ENCODE data around the gene NELFCD.

Gene NELFCD

DNA sequence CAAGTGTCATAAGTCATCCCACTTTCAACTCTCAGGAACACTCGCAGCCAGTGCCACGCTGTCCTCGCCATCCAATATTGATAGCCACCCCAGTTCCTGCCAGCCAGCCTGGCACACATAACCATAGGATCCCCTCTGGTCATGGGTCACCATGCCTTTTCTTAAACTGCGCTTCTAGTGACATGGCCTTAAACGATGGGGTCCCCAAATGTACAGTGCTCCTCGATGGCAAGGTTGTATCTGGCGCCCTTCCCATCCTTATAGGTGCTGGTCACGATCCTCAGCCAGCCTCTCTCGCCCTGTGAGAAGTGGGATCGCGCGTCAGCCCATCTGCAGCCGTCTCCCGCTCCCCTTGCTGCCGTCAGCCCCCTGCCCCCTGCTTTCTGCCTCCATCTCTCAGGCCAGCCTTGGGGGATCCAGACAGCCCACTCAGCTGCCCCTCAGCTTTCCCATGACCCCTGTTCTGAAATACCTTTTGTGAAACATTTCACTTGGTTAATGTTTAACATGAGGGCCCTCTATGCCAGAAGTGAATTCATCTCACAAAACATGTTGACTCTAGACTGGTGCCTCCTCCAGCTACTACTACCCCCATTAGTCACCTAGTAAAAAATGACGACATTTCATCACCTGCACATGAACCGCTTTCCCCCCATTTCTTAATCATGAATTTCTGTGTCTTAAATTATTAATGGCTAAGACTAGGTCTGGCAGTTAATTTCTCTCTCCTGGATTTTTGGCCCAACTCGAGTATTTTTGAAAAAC, 14.6 kb downstream of the NELFCD start:
- no peak for DNase-seq

DNA sequence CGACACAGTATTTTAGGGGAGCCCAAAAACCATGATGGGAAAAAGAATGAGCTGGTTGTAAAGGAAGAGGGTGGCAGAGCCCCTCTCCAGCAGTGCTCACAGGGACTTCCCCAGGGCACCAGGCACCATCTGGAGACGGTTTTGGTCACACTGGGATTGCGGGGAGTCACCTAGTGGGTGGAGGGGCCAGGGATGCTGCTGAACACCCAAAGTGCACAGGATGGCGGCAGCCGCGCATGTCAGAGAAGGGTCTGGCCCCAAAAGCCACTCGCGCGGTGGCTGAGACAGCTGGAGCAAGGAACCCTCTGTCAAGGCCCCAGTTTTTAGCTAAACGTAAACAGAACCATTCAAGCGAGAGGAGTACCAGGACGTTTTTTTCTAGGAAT, 15.2 kb downstream of the NELFCD start:
- DNase-seq = no peak

DNA sequence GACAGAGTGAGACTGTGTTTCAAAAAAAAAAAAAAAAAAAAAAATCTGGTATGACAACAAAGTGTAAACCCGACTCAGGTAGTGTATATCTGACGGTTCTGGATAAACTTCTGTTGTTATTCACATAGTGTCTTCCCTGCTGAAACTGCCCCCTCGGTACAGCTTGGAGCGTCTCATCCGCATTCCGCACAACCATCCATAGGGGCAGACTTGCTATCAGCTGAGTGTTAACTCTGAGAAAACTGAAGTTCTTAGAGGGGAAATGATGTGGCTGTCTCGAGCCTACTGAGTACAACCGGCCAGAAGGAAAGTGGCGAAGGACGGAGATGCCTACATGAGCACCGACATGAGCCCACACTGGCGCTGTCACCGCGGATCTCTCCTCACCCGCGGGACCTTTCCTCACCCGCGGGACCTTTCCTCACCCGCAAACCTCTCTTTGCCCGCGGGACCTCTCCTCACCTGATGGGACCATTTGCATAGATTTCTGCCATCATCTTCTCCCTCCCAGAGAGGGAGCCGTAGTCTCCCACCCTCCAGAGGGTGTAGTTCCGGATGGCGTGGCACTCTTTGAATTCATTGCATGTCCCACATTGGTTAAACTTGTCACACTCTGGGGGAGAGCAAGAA, 16.2 kb downstream of the NELFCD start:
- DNase-seq = no peak

DNA sequence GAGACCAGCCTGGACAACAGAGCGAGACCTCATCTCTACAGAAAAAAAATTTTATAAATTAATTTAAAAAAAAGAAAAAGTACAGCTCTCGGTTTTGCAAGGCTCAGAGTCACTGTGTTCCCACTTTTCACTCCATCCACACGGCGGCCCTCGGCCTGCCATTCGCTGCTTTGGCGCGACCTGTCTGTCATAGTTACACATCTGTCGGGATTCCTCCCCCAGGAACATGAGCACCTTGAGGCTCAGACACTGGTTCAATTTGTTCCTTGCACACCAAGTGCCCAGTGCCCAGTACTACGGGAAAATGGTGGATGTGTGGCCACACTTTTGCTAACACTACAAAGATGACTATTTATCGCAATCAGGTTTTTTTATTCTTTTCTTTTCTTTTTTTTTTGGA, 17.6 kb downstream of the NELFCD start:
- DNase-seq = no peak

DNA sequence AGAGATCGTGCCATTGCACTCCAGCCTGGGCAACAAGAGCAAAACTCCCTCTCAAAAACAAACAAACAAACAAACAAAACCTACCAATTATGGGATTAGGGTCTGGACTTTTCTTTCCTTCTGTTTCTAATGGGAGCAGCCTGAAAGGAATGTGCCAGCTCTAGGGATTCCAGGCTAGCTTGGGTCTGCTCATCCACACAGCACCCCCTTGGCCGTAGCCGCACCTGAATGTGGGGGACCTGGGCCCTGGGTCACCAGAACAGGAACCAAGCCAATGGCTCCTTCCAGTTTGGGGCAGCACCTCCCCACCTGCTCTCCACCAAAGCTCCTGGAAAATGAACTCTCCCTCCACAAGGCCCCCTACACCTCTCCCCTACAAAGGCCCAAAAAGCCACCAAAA, 19.3 kb downstream of the NELFCD start:
- DNase-seq = no peak

DNA sequence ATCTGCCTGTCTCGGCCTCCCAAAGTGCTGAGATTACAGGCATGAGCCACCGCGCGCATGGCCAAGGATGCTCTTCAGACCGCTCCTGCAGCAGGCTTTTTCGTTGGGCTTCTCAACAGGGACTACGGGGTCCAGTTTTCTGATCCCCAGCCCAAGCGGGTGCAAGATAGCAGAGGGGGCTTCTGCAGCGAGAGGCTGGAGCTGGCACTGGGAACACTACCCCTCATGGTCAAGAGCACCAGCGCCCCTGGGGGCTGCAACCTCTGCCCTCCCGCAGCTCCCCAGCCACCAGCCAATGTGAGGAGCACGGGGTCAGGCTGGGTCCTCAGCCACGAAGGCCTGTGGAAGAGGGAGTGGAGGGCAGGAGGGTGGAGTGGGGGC, 20.0 kb downstream of the NELFCD start:
- DNase-seq = no peak

DNA sequence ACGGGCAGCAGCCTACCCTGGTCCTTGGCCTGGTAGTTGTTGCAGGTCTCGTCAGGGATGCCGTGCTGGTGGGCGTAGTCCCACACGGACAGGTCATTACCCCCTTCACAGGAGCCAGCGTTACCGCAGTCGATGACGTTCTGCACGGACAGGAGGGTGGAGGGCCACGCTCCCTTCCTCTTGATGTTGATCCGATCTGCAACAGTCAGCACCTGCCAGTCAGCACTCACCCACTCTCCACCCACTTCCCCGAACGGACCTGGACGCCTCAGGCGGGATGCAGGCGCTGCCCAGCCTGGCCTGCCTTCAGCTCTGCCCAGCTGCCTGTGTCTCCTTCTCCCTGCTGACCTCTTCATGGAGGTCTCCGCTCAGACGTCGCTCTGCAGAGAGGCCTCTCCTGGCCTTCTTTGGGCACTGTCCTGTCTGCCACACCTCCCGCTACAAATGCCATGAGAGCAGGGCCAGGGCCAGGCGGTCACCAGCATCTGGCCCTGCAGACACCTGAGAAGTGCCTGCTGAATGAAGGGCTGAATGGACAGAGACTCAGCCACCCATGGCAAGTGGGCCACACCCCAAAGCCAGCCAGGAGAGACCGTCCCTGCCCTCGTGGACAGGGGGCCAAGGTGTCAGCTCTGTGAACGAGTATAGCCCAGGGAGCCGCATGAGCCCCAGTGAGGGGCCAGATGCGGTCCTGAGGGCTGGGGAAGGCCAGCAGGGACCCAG, 20.6 kb downstream of the NELFCD start:
- DNase-seq = no peak

DNA sequence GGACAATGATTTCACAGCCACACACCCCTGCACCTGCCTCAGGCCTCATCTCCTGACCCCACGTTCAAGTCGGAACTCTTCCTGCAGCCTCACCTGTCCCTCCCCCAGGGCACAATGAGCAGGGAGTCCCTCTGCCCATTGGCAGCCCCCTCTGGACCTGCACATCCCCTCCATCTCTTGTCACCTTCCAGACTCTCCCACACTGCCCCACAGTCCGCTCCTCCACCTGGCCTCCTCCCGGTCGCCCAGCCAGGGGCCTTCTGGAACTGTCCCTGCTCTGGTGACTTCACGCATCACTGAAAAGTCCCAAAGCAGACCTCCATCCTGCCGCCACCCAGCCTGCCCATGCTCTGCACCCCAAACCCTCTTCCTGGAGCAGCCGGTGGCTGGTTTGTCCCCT, 21.3 kb downstream of the NELFCD start:
- no peak for DNase-seq

DNA sequence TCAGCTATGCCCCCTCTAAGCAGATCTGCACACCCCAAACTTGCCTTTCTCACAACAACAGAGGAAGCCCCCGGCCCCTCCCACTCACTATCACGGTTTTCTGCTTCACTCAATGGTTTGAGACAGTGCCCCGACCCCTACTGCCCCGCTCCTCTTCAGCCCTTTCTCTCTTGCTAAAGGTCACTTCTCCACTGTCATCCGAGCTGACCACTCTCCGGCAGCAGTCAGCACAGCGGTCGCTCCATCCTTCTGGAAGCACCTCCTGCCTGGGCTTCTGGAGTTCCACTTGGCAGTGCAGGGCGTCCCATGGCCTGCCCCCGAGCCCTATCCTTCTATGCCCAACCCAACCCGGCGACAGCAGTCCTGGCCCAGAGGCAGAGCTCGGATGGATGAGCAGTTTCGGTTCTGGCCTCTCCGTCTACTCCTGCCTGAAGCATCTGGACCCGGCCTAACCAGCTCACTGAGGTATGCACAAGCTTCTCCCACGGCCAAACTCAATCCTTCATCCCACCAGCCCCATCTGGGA, 21.9 kb downstream of the NELFCD start:
- DNase-seq = no peak

DNA sequence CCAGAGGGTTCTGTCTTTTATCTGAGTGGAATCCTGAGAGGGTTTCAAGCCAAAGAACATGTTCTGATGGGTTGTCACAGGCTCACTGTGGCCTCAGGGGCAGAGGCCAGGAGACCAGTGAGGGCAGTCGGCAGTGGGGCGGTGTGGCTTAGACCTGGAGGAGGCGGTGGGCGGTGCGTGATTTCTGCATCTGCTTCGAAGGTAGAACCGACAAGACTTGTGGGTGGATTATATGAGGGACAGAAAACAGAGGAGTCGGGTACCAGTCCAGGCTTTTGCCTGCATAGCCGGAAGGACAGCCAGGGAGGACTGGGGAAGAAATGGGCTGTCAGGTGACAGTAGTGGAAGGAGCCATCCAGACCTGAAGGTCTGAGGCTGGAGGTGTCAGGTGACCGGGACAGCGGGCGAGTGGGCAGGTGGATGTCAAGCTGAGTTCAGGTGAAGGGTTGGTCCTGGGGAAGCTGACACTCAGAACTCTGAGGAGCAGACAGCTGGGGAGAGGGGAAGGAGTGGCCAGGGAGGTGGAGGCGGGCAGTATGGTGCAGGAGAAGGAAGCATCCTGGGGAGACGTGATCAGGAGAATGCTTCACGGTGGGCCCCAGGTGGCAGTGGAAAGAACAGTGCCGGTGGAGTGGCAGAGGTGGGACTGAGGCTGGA, 22.9 kb downstream of the NELFCD start:
- no peak for DNase-seq

DNA sequence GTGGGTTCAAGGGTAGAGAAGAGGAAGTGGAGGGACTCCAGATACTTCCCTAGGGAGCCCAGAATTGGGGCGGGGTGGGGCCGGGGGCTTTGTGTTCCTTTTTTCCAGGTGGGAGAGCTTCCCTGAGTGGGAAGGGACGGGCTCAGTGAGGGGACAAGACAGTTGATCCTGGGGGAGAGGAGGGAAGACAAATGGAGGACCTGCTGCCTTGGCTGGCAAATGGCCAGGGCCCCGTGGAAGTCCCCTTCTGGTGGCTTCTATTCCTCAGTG, 23.4 kb downstream of the NELFCD start:
- DNase-seq = peak; percentile 60

DNA sequence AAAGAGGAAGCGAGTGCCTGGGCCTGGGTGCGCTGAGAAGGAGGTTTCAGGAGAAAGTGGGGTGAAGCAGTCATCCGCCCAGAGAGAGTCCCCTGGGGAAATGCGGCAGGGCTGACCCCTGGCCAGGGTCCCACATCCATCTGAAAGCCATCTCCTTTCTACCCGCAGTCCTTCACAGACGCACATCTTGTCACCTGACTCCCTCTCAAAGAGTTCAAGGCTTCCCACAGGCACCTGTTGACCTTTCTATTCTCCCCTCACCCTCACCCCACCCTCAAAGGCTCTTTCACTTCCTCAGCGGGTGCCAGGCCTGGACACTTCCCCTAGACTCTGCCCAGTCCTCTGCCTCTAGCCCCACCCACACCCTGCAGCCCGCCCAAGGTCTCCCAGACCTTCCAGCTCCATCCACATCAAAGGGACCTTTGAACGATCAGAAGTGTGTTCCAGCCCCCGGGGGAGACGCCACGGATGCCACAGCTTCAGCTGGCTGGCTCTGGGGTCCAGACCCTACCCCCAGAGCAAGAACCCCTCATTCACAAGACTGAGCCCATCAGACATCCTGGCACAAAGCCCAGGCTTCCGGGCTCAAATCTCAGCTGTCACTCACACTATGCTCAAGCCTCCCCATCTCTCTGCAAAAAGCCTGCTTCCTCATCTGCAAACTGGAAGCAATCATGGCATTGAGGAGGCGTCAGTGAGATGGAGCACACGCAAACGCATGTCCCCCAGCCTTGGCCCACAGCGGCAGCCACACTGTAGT, 23.9 kb downstream of the NELFCD start:
- peak; percentile 84 for DNase-seq

DNA sequence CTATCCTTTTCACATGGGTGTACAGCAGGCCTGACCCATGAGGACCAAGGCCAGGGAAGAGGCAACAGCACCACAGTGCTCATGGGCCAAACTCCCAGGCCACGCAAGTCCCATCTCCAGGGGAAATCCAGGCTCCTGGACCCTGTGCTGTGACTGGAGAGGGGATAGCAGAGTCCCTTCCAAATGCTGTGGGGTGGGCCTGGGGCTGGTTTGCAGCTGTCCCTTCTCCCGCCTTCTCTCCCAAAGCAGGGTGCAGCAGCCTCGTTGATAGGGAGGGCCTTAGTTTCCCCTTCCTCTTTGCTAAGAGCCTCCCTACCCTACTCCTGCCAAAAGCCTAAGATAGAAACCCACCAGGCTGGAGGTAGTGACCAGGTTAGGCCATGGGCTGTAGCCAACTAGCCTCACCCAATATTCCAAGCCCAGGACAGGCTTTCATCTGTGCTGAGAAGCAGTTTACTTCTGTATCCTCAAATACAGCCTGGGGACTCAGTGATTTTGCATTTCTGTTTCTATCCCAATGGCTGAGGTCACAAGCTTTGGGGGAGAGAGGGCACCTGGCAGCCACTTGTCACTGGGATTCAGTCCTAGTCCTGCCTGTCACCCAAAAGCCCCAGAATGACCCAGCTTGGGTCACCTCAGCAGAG, 24.6 kb downstream of the NELFCD start:
- no peak for DNase-seq

DNA sequence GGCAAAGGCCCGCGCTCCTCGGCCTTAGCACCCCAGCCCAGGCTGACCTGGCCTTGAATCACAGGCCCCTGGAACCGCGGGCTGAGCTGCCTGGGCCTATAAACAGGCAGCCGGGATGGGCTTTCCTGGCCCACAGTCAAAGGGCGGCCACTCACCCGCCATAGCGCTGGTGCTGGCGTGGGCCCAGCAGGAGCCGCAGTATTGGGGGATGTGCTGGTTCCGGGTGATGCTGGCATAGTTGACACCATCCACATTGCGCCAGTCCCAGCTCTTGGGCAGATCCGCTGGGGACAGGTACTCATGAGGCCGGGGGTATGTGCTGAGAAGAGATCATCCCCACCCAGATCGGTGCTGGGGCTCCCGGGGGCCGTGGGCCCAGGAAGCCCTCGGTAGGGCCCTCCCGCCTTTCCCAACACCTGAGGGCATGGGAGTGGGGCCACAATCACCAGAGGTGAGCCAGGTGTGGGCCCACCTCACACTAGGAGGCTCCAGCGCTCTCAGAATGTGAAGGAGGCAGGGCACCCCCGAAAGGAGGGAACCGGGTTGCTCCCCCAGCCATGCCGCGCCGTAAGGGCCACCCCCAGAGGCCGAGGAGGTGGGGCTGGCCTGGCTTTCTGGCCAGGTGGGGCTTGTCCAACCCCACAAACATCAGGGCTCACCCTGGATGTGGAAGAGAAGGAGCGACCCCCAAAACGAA, 25.3 kb downstream of the NELFCD start:
- DNase-seq = no peak

DNA sequence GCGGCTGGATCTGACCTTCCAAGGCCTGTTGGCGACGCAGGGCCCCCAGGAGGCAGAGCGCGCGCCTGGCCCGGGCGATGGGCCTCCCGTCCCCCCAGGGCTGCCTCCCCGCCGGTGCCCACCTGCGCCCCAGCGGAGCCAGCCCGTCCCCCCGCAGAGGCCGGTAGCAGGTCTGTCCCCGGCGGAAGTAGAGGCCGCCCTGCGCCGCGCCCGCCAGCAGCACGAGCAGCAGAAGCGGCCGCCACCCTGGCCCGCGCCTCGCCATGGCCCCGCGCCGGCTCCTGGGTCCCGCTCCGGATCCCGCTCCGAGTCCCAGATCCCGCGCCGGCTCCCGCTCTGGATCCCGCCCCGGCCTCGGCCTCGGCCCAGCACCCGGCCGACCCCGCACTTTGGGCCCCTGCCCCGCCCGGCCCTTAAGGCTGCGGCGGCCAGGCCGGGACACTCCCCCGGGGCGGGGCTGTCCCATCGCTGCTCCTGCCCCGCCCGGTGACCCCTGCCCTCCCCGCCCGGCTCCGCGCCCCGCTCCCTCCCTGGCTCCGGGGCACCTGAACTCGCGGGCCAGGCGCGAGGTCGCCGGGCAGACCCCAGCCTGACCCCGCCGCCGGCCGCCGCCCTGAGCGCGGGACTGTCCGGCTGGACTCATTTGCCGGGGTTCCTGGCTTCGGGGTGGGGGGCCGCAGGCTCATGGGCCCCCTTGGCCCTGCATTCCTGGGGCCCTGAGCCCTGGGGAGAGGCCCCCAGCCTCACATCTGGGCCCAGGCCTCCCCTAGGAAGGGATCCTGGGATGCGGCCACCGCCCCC, 26.0 kb downstream of the NELFCD start, which contains the start of gene CTSZ:
Gene CTSZ (minus strand): TSS at position 391 of the 801 bp plus-strand sequence. CDS start 126 bp downstream, at position 265.
- peak; percentile 76 for DNase-seq

DNA sequence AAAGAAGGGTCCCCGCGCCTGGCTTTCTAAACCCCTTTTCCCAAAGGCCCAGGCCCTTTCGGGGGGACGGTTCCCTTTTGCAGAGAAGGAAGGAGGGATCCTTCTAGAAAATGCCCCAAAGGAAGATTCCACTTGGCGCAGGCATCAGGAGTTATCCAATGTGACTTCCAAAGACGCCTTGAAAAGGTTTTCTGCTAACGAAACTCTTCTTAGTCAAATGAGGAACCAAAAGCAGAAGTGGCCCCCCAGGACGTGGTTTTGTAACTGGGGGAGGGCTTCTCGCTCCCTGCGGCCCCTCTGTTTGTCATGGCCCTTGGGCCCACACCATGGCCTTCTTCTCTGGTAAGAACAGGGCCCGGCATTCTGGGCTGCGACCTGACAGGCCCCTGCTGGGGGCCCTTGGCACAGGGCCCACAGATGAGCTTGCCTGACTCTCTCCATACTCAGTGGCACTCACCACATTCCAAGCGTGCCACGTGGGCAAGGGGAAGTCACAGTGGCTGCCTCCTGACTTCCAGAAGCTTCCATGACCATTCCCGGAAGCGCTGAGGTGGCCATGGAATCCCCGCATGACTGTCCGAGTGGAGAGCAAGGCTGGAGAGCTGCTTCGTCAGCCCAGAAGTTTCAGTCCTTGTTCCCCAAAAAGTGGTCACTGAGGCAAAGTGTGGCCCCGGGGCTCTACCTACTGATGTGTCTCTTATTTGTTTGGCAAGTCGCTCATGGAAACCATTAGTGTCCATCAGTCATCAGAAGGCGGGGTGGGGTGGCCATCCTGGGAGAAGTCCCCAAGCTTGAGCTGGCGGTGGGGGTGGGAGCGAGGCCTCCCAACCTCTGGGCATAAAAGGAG, 26.8 kb downstream of the NELFCD start:
- peak; percentile 87 for DNase-seq

DNA sequence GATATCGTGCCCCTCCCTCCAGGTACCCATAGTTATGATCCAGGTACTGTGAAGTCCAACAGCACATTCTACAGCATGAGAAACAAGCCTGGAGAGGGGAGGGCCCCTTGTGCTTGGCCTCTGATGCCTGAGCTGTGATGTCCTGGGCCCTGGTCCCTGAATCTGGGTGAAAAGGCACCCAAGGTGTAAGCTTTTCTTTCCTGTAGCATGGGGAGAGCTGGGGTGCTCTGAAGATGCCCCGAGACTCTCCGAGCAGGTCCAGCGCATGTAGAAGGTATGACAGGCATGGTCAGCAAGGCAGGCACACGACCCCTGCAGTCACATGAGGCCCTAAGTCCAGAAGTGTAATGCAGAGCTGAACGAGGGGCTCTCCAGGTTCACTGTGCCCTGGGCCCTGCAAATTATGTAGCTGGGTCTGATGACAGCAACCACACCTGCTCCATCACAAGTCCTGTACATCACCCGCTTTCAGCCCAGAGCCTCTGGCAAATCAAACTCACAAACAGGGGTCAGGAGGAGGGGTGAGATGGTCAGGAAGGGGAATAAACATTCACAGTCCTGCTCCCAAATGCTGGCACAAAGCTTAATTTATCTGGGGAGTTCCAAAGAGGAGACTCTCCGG, 27.8 kb downstream of the NELFCD start:
- DNase-seq = no peak

DNA sequence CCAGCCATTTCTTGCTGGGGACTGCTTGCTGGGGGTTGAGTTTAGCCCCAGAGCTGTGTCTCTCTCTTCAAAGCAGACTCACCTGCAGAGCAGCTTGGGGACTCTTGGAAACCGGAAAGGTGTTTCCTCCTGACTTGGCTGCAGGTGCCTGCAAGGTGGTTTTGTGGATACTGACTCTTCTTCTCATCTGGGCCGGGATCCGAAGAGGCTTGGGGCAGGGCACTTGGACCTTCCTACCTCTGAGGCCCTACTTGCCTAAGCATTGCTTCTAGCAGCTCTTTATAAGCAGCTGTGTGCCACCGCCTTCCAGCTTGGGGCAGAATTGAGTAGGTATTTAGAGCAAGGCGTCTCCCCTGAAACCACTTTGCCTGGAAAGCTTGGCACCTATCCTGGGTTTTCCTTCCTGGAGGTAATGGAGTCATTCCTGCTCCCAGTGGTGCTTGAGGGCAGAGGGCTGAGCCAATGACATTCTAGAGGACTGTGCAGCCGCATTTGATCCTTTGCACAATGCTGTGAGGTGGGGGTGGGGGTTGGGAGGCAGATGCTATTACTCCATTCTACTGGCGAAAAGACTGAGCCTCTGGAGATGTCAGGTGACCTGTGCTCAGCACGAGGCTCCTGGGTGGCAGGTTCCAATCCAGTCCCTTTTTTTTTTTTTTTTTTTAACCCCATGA, 29.4 kb downstream of the NELFCD start:
- DNase-seq = no peak

All from hematopoietic multipotent progenitor cell treated with erythropoietin and hydrocortisone succinate and interleukin-3 and kit ligand, for 4 days (in vitro differentiated cells).